H9 (cell line): ENCODE results near the gene FAM171A1. TPM values are rescaled to one million over a fixed set of nuclear protein-coding genes. Genes with fewer than 3 reads are reported as not detected.
A peak's percentile ranks its signal among the peaks of the same experiment; 100 is the strongest.

Experiments
- DNase-seq: peaks from one replicate; pipeline ENCODE4 v3.0.0-alpha.2; 2017
- H2AFZ ChIP-seq: one replicate; pipeline ENCODE4 v1.6.1; 2013; ENCODE audit warnings: mild to moderate bottlenecking, low read length, control low read depth, moderate library complexity
- H2AK5ac ChIP-seq: 2 replicates; pipeline ENCODE4 v1.6.1; 2013; ENCODE audit warnings: low read length, control low read depth, mixed read lengths; ENCODE audit not compliant: insufficient read length
- H2BK120ac ChIP-seq: one replicate; pipeline ENCODE4 v1.6.1; 2013; ENCODE audit warnings: low read depth, mild to moderate bottlenecking, low read length, control low read depth, inconsistent platforms; ENCODE audit not compliant: poor library complexity, severe bottlenecking
- H2BK12ac ChIP-seq: 2 replicates; pipeline ENCODE4 v1.6.1; 2013; ENCODE audit warnings: low read length, control low read depth, mixed read lengths, low read depth; ENCODE audit not compliant: insufficient read length
- H2BK15ac ChIP-seq: 2 replicates; pipeline ENCODE4 v1.6.1; 2013; ENCODE audit warnings: low read depth, low read length, control low read depth
- H2BK20ac ChIP-seq: one replicate; pipeline ENCODE4 v1.6.1; 2013; ENCODE audit warnings: low read depth, mild to moderate bottlenecking, low read length, control low read depth, inconsistent platforms; ENCODE audit not compliant: poor library complexity, severe bottlenecking
- H2BK5ac ChIP-seq: 2 replicates; pipeline ENCODE4 v1.6.1; 2013; ENCODE audit warnings: low read length, control low read depth, mixed read lengths; ENCODE audit not compliant: insufficient read length
- H3K14ac ChIP-seq: 2 replicates; pipeline ENCODE4 v1.6.1; 2013; ENCODE audit warnings: low read length, control low read depth; ENCODE audit not compliant: insufficient read depth
- H3K18ac ChIP-seq: 2 replicates; pipeline ENCODE4 v1.6.1; 2013; ENCODE audit warnings: low read depth, mild to moderate bottlenecking, mixed read lengths, low read length, control low read depth; ENCODE audit not compliant: insufficient read length
- H3K23ac ChIP-seq: 2 replicates; pipeline ENCODE4 v1.6.1; 2013; ENCODE audit warnings: low read length, control low read depth, mixed read lengths, low read depth; ENCODE audit not compliant: insufficient read length
- H3K23me2 ChIP-seq: 2 replicates; pipeline ENCODE4 v1.6.1; 2013; ENCODE audit warnings: low read depth, mild to moderate bottlenecking, mixed read lengths, low read length, control low read depth; ENCODE audit not compliant: insufficient read length, poor library complexity, severe bottlenecking
- H3K27ac ChIP-seq: 2 replicates; pipeline ENCODE4 v1.5.1; 2013; ENCODE audit warnings: low read length, control low read depth, mixed read lengths, low read depth; ENCODE audit not compliant: insufficient read length
- H3K27me3 ChIP-seq: 2 replicates; pipeline ENCODE4 v1.6.1; 2013; ENCODE audit warnings: low read length, control low read depth, inconsistent platforms; ENCODE audit not compliant: insufficient read depth
- H3K4ac ChIP-seq: 2 replicates; pipeline ENCODE4 v1.6.1; 2013; ENCODE audit warnings: low read depth, mild to moderate bottlenecking, control low read depth, inconsistent platforms, low read length, moderate library complexity
- H3K4me1 ChIP-seq: 2 replicates; pipeline ENCODE4 v1.6.1; 2013; ENCODE audit warnings: low read length, control low read depth, inconsistent platforms; ENCODE audit not compliant: insufficient read depth
- H3K4me2 ChIP-seq: 2 replicates; pipeline ENCODE4 v1.6.1; 2013; ENCODE audit warnings: low read length, control low read depth, mixed read lengths; ENCODE audit not compliant: insufficient read length, insufficient read depth
- H3K56ac ChIP-seq: 2 replicates; pipeline ENCODE4 v1.6.1; 2013; ENCODE audit warnings: low read depth, mild to moderate bottlenecking, mixed read lengths, low read length, control low read depth; ENCODE audit not compliant: insufficient read length
- H3K79me1 ChIP-seq: 2 replicates; pipeline ENCODE4 v1.6.1; 2013; ENCODE audit warnings: low read depth, mild to moderate bottlenecking, moderate library complexity, low read length, control low read depth, inconsistent platforms; ENCODE audit not compliant: insufficient read depth, poor library complexity, severe bottlenecking
- H3K79me2 ChIP-seq: 2 replicates; pipeline ENCODE4 v1.6.1; 2013; ENCODE audit warnings: low read length, control low read depth, inconsistent platforms; ENCODE audit not compliant: insufficient read depth
- H3K9ac ChIP-seq: 2 replicates; pipeline ENCODE4 v1.6.1; 2013; ENCODE audit warnings: low read length, control low read depth, mixed read lengths; ENCODE audit not compliant: insufficient read length; ENCODE audit errors: extremely low read depth
- H3K9me3 ChIP-seq: one replicate; pipeline ENCODE4 v1.6.1; 2013; ENCODE audit warnings: low read depth, low read length, inconsistent platforms; ENCODE audit not compliant: control insufficient read depth
- H3T11ph ChIP-seq: one replicate; pipeline ENCODE4 v1.6.1; 2013; ENCODE audit warnings: mild to moderate bottlenecking, low read length, control low read depth, inconsistent platforms
- H4K20me1 ChIP-seq: one replicate; pipeline ENCODE4 v1.6.1; 2013; ENCODE audit not compliant: control insufficient read depth, insufficient read length, insufficient read depth
- H4K5ac ChIP-seq: 2 replicates; pipeline ENCODE4 v1.6.1; 2013; ENCODE audit warnings: low read depth, mild to moderate bottlenecking, mixed read lengths, low read length, control low read depth; ENCODE audit not compliant: insufficient read length
- H4K8ac ChIP-seq: replicated peaks from 2 replicates; pipeline ENCODE4 v1.6.1; 2013; ENCODE audit warnings: low read length, control low read depth, mixed read lengths, low read depth; ENCODE audit not compliant: insufficient read length
- H4K91ac ChIP-seq: 2 replicates; pipeline ENCODE4 v1.6.1; 2013; ENCODE audit warnings: low read depth, mild to moderate bottlenecking, moderate library complexity, mixed read lengths, low read length, control low read depth; ENCODE audit not compliant: insufficient read length
- H3K27ac Mint-ChIP-seq, 3 experiments: 2 replicates in 2 of 3; 3 replicates in 1 of 3; pipeline ENCODE4 v1.8.0; 2020 to 2021; ENCODE audit warnings: mixed read lengths in 3 of 3, mild to moderate bottlenecking in 1 of 3, moderate library complexity in 1 of 3
- H3K27me3 Mint-ChIP-seq: 2 replicates; pipeline ENCODE4 v1.8.0; 2021; ENCODE audit warnings: low read depth, mild to moderate bottlenecking, moderate library complexity, mixed read lengths
- H3K36me3 Mint-ChIP-seq, 3 experiments: 2 replicates in 2 of 3; 3 replicates in 1 of 3; pipeline ENCODE4 v1.8.0; 2020 to 2021; ENCODE audit warnings: low read depth in 3 of 3, mixed read lengths in 3 of 3; ENCODE audit not compliant: insufficient read depth in 1 of 3
- H3K4me1 Mint-ChIP-seq, 2 experiments: 2 replicates each; pipeline ENCODE4 v1.8.0; 2020; ENCODE audit warnings: mixed read lengths in 2 of 2
- H3K4me3 Mint-ChIP-seq, 2 experiments: 2 replicates in 1 of 2; 3 replicates in 1 of 2; pipeline ENCODE4 v1.8.0; 2020 to 2021; ENCODE audit warnings: mild to moderate bottlenecking in 2 of 2, mixed read lengths in 2 of 2, moderate library complexity in 1 of 2
- H3K9me3 Mint-ChIP-seq, 2 experiments: 2 replicates in 1 of 2; 3 replicates in 1 of 2; pipeline ENCODE4 v1.8.0; 2020; ENCODE audit warnings: mild to moderate bottlenecking in 2 of 2, mixed read lengths in 2 of 2, moderate library complexity in 1 of 2
- CTCF ChIP-seq: fragments of 200-600 bp; sonication (generic); conservative IDR thresholded peaks from 3 replicates; pipeline ENCODE4 v1.8.0; 2021; ENCODE audit warnings: antibody characterized with exemption, mild to moderate bottlenecking
- WGBS: extraction: QIAGEN DNeasy Blood & Tissue Kit; methylation state at CpG from one replicate; pipeline ENCODE4 v1.1.7; 2013; ENCODE audit warnings: missing lambda C conversion rate, low lambda C conversion rate, mixed read lengths; ENCODE audit not compliant: insufficient read length; ENCODE audit errors: extremely low coverage; 5-methylcytosine and 5-hydroxymethylcytosine counted together
- total RNA-seq: library from RNA; stranded (reverse); gene quantifications from 2 replicates; pipeline ENCODE4 v1.2.1, GENCODE V29; 2021

Gene FAM171A1
- total RNA-seq, 1 experiment from 2014 or later = 37.4 TPM

- Histone ChIP-seq H3K9me3 (no peaks in the 10 kb centered on the region), H3K79me2 (no peaks in the 10 kb centered on the region; the same call in 1 of the 2 replicates), H2BK15ac (no peak overlapping the region), H2BK120ac (no peak overlapping the region), H4K5ac (no peak overlapping the region), H4K20me1 (no peaks in the 10 kb centered on the region), H3K18ac (peak overlapping the region; percentile 62), H3K23ac (no peak overlapping the region), H3K4me2 (peak overlapping the region; percentile 84), H3K27me3 (no peaks in the 10 kb centered on the region), H3K56ac (no peak overlapping the region), H4K8ac (no peak overlapping the region), H3K79me1 (no peaks in the 10 kb centered on the region), H3K4ac (no peak overlapping the region; the same call in 1 of the 2 replicates), H3K14ac (peak overlapping the region; percentile 78; the same call in 1 of the 2 replicates), H2BK12ac (no peak overlapping the region), H3K4me1 (no peaks in the 10 kb centered on the region; the same call in 1 of the 2 replicates), H2AFZ (no peak overlapping the region), H3K27ac (no peak overlapping the region), H3T11ph (no peak overlapping the region), H2BK20ac (no peak overlapping the region), H2AK5ac (no peak overlapping the region), H3K23me2 (peaks cover 11% of the 10 kb centered on the region), H3K9ac (peak overlapping the region; percentile 55), H4K91ac (no peak overlapping the region), H2BK5ac (no peak overlapping the region)
- Mint-ChIP-seq H3K36me3 (peaks cover 0 to 4% (median 0%) of the 10 kb centered on the region in 3 experiments; a peak in 2 of 7 replicates), H3K4me3 (peak overlapping the region; percentile 79 to 90), H3K9me3 (no peaks in the 10 kb centered on the region), H3K4me1 (peaks cover 31% of the 10 kb centered on the region in 2 experiments), H3K27me3 (peaks cover 9% of the 10 kb centered on the region), H3K27ac (peak overlapping the region in 2 of 3 experiments; percentile 70 to 92; a peak in 2 of 7 replicates)
- TF ChIP-seq CTCF = no peak
- no CpG with 5 or more reads among the region's 65 CpGs for WGBS
- no peak for DNase-seq
Observed at GRCh38 chr10:15370212-15370855, 755 bp downstream of the FAM171A1 start.
